ENCODE results near the gene BARHL1. TPM values are rescaled to one million over a fixed set of nuclear protein-coding genes. Genes with fewer than 3 reads are reported as not detected.
A peak's percentile ranks its signal among the peaks of the same experiment; 100 is the strongest.

Gene BARHL1
- total RNA-seq (2011; cell fraction: chromatin; rRNA removed; ENCODE audit: low replicate concordance): not detected in 2 replicates
- total RNA-seq (2011; cell fraction: nucleolus; rRNA removed): not detected in 2 replicates
- not detected in 2 replicates for total RNA-seq (2011; cell fraction: nucleoplasm; rRNA removed)
- total RNA-seq (2014; rRNA removed) (not detected in 2 replicates), total RNA-seq (2014; rRNA removed; fragmentation: Illumina TruSeq; extraction: Trizol) (not detected in 2 replicates), total RNA-seq (2015; rRNA removed; fragmentation: Illumina TruSeq; extraction: Trizol) (not detected in 2 replicates), total RNA-seq (2021) (not detected in 2 replicates), polyA plus RNA-seq (2011; rRNA removed) (not detected in 2 replicates), polyA plus RNA-seq (2014; fragmentation: Illumina TruSeq; extraction: Trizol) (not detected in 2 replicates), polyA plus RNA-seq (2014; fragmentation: Nextera tagmentation; extraction: Ambion mirVana) (not detected), polyA plus RNA-seq (2014; rRNA removed) (not detected in 2 replicates), polyA minus RNA-seq (2011; rRNA and poly(A)+ RNA removed) (not detected in 2 replicates), Bru-seq, nascent RNA (not detected), BruChase-seq, experiment 1, labeled RNA remaining after a 2-hour chase (not detected), BruChase-seq, experiment 2, labeled RNA remaining after a 6-hour chase (not detected)
- polyA plus RNA-seq (2011; cell fraction: cytosol; rRNA removed): not detected in 2 replicates
- not detected in 2 replicates for polyA plus RNA-seq (2011; cell fraction: nucleus; rRNA removed)
- 0.07 TPM in 1 of 2 replicates, not detected in the other for polyA plus RNA-seq (2012)
- polyA minus RNA-seq (2011; cell fraction: cytosol; rRNA and poly(A)+ RNA removed): not detected in 2 replicates
- not detected in 2 replicates for polyA minus RNA-seq (2011; cell fraction: nucleus; rRNA and poly(A)+ RNA removed)
- long read RNA-seq, experiment 1: 0 reads
- long read RNA-seq, experiment 2: 0 reads
- long read RNA-seq, experiment 3: 0 reads

GRCh38 chr9:132582276-132582785 lies at the start of gene BARHL1:
TSS of gene BARHL1 (plus strand) at chr9:132582606. CDS start at chr9:132582798, 192 bp downstream.
- no peak within 1 kb of the TSS for H2AFZ ChIP-seq (ENCODE audit: low read depth, low read length)
- TF ChIP-seq ATF7 (IDR thresholded peaks at IDR 0.05) (0 out of 2 replicates have a peak, but pooled peaks have one; percentile 5), ZBTB11 (CRISPR knock-in tag; IDR thresholded peaks at IDR 0.05) (0 out of 6 replicates have a peak, but pooled peaks of 1 of the 3 experiments have one; percentile 1), HMGN3 (IDR thresholded peaks at IDR 0.05; ENCODE audit: borderline replicate concordance, extremely low read depth, insufficient read length, low read depth, low read length) (no peak), MIER1 (IDR thresholded peaks at IDR 0.05; ENCODE audit: low read depth) (peak; percentile 89), CCNT2 (IDR thresholded peaks at IDR 0.05; ENCODE audit: borderline replicate concordance, extremely low read depth, insufficient read length, low read depth, low read length) (peak; percentile 35), AFF1 (IDR thresholded peaks at IDR 0.05; ENCODE audit: low read depth in 1 of 2, partially characterized antibody in 2 of 2) (peak in 1 of 2 experiments; percentile 1), NR4A1 (CRISPR knock-in tag; IDR thresholded peaks at IDR 0.05) (no peak), NR4A1 (tag; IDR thresholded peaks at IDR 0.05) (0 out of 2 replicates have a peak, but pooled peaks have one; percentile 11)

More at GRCh38 chr9:132582276-132582785, at the start of gene BARHL1:
- Histone ChIP-seq H3K4me3 (no peak within 1 kb of the TSS), H3K4me2 (ENCODE audit: insufficient read depth, low read length) (no peak within 1 kb of the TSS), H3K9ac (ENCODE audit: insufficient read depth in 1 of 2, low read depth in 2 of 2, low read length in 2 of 2) (no peak within 1 kb of the TSS), H3K79me2 (ENCODE audit: control insufficient read depth, insufficient read depth, low read length) (no peaks in the 10 kb centered on the region), H3K36me3 (ENCODE audit: control insufficient read depth, insufficient read depth, low read length) (no peaks in the 10 kb centered on the region), H3K9me1 (ENCODE audit: control insufficient read depth, insufficient read depth, low read length) (no peaks in the 10 kb centered on the region), H3K27me3 (ENCODE audit: control insufficient read depth in 2 of 2, insufficient read depth in 2 of 2, low read length in 2 of 2) (peaks cover 18 to 74% of the 10 kb centered on the region in 2 experiments; a peak in 4 of 5 replicates), H3K4me1 (replicated peaks in 1 of 2; ENCODE audit: control insufficient read depth in 2 of 2, insufficient read depth in 2 of 2, low read length in 2 of 2) (peaks cover 0 to 13% of the 10 kb centered on the region in 2 experiments; a peak in 2 of 5 replicates), H3K9me3 (replicated peaks; ENCODE audit: control insufficient read depth, insufficient read depth, low read depth, low read length) (no peaks in the 10 kb centered on the region), H4K20me1 (replicated peaks; ENCODE audit: control insufficient read depth, insufficient read depth, low read length) (peaks cover 23% of the 10 kb centered on the region), H3K27ac (ENCODE audit: extremely low read depth, low read depth, low read length) (no peak within 1 kb of the TSS)
- WGBS (ENCODE audit: insufficient coverage, low coverage, missing lambda C conversion rate): 43% methylated on average over 20 of the region's 36 CpGs
- CTCF ChIA-PET (ENCODE audit: low intra/inter-chr PET ratio): no interaction called here
- no TSS peak for BruUV-seq (replicated peaks)
- POLR2A ChIA-PET: interaction anchor here (0.5 to 0.7 kb wide), 2 partner anchors 16 to 217 kb away, joined by 3 to 4 read pairs; no protein-coding TSS in a partner anchor
- DNase-seq (ENCODE audit: extremely low read depth in 1 of 4, low spot score in 3 of 4) (no peak), ATAC-seq (no peak), FAIRE-seq (no peak)
- in situ Hi-C loops (cut with MboI): no loop called here
- intact Hi-C loops (cut with micrococcal nuclease): no loop called here

All from K562 (cell line).